Muscle layer of duodenum (tissue), 2 donors: Measurements from ENCODE around the gene EXOC7.
"Not testable (repeated sequence)": the region's sequence is repeated elsewhere in the genome, so short reads cannot be mapped to it uniquely, and the experiment has no call there.

ENCODE experiments used
- H3K27ac ChIP-seq: one replicate; pipeline ENCODE4 v1.7.0; 2013; ENCODE audit warnings: mild to moderate bottlenecking, low read length
- H3K27me3 ChIP-seq: one replicate; pipeline ENCODE4 v1.7.0; 2013; ENCODE audit warnings: low read depth, mild to moderate bottlenecking, control low read depth, low read length
- H3K36me3 ChIP-seq, 2 donors: one replicate each; pipeline ENCODE4 v1.7.0; 2013; ENCODE audit warnings: low read length in 2 of 2, control low read depth in 1 of 2, mild to moderate bottlenecking in 1 of 2; ENCODE audit not compliant: insufficient read depth in 2 of 2, control insufficient read depth in 1 of 2
- H3K4me1 ChIP-seq, 2 donors: one replicate each; pipeline ENCODE4 v1.7.0; 2013; ENCODE audit warnings: low read length in 2 of 2, mild to moderate bottlenecking in 2 of 2, control low read depth in 1 of 2, moderate library complexity in 1 of 2; ENCODE audit not compliant: insufficient read depth in 2 of 2, control insufficient read depth in 1 of 2
- H3K4me3 ChIP-seq, 2 donors: one replicate each; pipeline ENCODE4 v1.7.0; 2013; ENCODE audit warnings: low read length in 2 of 2, low read depth in 1 of 2, mild to moderate bottlenecking in 1 of 2
- H3K9me3 ChIP-seq, 2 donors: one replicate each; pipeline ENCODE4 v1.7.0; 2013; ENCODE audit warnings: low read length in 2 of 2, control low read depth in 1 of 2, mild to moderate bottlenecking in 1 of 2; ENCODE audit not compliant: control insufficient read depth in 1 of 2
- donor health status: healthy.

Gene EXOC7

DNA sequence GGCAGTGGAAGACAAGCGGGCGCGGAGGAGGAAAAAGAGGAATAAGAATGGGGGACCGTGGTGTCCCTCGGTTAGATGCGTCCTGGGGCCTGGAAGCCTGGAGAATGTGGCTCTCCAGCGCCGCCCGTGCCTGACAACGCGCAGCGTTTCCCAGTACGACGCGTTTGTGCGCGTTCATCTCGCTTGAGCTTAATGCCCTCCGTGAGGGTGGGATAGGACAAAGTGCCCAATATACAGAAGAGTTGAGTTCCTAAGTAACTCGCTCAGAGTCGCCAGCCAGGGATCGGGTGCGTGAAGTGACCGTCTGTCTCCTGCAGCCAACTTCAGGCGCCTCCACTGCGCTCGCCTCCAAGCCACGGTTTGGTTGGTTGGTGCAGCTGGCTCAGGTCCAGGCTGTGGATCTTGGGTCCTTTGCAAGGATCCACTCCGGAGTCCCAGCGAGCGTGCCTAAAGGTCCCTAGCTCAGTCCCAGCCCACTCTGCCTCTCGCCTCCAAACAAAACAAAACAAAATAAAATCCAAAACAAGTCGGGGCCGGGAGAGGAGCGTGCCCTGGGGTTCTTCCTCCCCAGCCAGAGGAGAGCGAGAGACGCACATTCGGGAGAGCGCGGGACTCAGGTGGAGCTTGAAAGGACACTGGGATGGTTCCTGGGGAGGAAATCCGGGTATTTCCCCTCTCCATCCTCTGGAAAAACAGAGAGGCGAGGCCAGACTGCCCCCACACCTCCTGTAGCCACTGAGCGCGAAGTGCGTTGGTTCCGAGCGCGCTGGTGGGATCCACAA lies 28.0 kb downstream of the EXOC7 start:
- Histone ChIP-seq H3K27me3 (peaks cover 59% of the 10 kb centered on the region), H3K27ac (no peak overlapping the region), H3K36me3 (no peaks in the 10 kb centered on the region), H3K4me1 (peaks cover 5 to 64% of the 10 kb centered on the region in 2 donors), H3K9me3 (no peaks in the 10 kb centered on the region), H3K4me3 (peak overlapping the region; percentile 26 to 52)

DNA sequence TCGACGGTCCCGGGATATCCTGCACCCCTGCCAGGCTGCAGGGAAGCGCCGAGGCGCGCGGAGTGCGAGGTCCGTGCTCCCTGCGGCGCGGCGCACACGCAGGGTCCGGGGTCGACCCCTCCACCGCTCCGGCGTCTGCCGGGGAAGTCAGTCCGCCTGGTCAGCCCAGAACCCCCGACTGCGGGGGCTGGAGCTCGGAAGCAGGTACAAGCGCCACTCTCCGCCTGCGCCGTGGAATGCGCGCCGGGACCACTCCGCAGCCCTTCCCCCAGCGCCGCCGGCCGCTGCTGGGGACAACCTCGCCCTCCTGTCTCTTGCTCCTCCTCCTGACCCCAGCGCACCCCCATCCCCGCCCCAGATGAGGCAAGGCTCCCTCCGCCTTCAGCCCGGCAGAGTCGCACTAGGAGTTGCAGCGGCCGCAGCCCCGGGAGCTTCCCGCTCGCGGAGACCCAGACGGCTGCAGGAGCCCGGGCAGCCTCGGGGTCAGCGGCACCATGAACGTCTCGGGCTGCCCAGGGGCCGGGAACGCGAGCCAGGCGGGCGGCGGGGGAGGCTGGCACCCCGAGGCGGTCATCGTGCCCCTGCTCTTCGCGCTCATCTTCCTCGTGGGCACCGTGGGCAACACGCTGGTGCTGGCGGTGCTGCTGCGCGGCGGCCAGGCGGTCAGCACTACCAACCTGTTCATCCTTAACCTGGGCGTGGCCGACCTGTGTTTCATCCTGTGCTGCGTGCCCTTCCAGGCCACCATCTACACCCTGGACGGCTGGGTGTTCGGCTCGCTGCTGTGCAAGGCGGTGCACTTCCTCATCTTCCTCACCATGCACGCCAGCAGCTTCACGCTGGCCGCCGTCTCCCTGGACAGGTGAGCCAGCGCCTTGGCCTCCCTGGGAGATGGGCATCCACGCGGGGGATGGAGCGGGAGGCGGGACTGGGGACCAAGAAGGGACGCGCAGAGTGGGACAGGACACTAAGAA lies 28.9 kb downstream of the EXOC7 start, which contains the start of gene GALR2:
TSS of gene GALR2 (plus strand) at position 392 of the 974 bp plus-strand sequence. CDS start at position 495, 103 bp downstream.
- H3K36me3 ChIP-seq = no peaks in the 10 kb centered on the region
- H3K27ac ChIP-seq = no peak within 1 kb of the TSS
- H3K4me1 ChIP-seq = peaks cover 5 to 65% of the 10 kb centered on the region in 2 donors
- peak within 1 kb of the TSS; percentile 26 to 52 for H3K4me3 ChIP-seq
- no peaks in the 10 kb centered on the region for H3K9me3 ChIP-seq
- H3K27me3 ChIP-seq = peaks cover 56% of the 10 kb centered on the region

DNA sequence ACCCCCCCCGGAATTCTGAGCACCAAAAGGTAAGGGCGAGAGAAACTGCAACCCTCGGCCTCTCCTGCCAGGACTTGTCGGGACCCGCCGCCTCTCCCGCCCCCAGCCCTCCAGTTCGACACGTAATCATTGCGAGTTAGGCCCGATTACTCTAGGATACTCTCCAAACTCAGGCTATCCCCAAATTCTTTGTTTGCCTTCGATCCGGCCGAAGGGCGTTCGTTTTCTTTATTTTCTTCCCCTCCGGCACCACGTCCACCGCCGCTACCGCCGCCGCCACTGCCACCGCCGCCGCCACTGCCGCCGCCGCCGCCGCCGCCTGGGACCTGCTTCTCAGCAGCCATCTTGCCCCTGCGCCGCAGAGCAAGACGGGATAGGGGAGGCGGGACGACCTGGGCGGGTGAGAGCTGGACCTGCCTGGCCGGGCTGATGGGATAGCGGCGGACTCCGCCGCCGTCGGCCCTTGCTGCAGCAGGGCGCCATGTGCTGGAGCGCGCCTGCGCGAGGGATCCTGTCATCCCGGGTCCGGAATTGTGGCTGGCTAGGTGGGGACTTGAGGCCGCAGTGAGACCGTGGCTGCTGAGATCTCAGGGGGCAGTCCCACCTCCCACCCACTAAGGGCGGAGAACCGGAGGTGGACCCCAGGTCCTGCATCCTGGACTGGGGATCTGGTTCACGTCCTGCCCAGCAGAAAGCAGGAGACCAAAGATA lies 31.3 kb downstream of the EXOC7 start, which contains the start of gene SRP68:
TSS of gene SRP68 (minus strand) at position 370 of the 711 bp plus-strand sequence. CDS start at position 344, 26 bp downstream.
- peaks cover 6 to 11% of the 10 kb centered on the region in 2 donors for H3K36me3 ChIP-seq
- H3K4me3 ChIP-seq = peak within 1 kb of the TSS; percentile 80 to 96
- H3K4me1 ChIP-seq = peaks cover 5 to 57% of the 10 kb centered on the region in 2 donors
- H3K9me3 ChIP-seq = no peaks in the 10 kb centered on the region
- H3K27me3 ChIP-seq = peaks cover 35% of the 10 kb centered on the region
- peak within 1 kb of the TSS; percentile 80 for H3K27ac ChIP-seq

- peak overlapping the region; percentile 80 for H3K27ac ChIP-seq
- H3K4me3 ChIP-seq = peak overlapping the region; percentile 80 to 96
- peaks cover 12 to 17% of the 10 kb centered on the region in 2 donors for H3K36me3 ChIP-seq
- peaks cover 28% of the 10 kb centered on the region for H3K27me3 ChIP-seq
- peaks cover 5 to 50% of the 10 kb centered on the region in 2 donors for H3K4me1 ChIP-seq
- H3K9me3 ChIP-seq = no peaks in the 10 kb centered on the region
Measured at GRCh38 chr17:76071531-76072147, 31.9 kb downstream of the EXOC7 start.

GRCh38 chr17:76065775-76066174 lies 37.8 kb downstream of the EXOC7 start:
- H3K4me3 ChIP-seq = no peak overlapping the region
- peaks cover 2 to 10% of the 10 kb centered on the region in 2 donors for H3K4me1 ChIP-seq
- H3K27me3 ChIP-seq = no peaks in the 10 kb centered on the region
- H3K27ac ChIP-seq = no peak overlapping the region
- H3K36me3 ChIP-seq = peaks cover 44 to 70% of the 10 kb centered on the region in 2 donors
- H3K9me3 ChIP-seq = no peaks in the 10 kb centered on the region

- Histone ChIP-seq H3K36me3 (peaks cover 52 to 85% of the 10 kb centered on the region in 2 donors), H3K27me3 (no peaks in the 10 kb centered on the region), H3K9me3 (no peaks in the 10 kb centered on the region), H3K27ac (no peak overlapping the region), H3K4me3 (no peak overlapping the region), H3K4me1 (no peaks in the 10 kb centered on the region)
Measured at GRCh38 chr17:76063875-76064546, 39.6 kb downstream of the EXOC7 start.

- H3K4me3 ChIP-seq, H3K4me1 ChIP-seq, H3K9me3 ChIP-seq, H3K27ac ChIP-seq, H3K27me3 ChIP-seq: not testable (repeated sequence)
- peaks cover 45 to 76% of the 10 kb centered on the region in 2 donors for H3K36me3 ChIP-seq
Measured at GRCh38 chr17:76058264-76058663, 45.3 kb downstream of the EXOC7 start.

DNA sequence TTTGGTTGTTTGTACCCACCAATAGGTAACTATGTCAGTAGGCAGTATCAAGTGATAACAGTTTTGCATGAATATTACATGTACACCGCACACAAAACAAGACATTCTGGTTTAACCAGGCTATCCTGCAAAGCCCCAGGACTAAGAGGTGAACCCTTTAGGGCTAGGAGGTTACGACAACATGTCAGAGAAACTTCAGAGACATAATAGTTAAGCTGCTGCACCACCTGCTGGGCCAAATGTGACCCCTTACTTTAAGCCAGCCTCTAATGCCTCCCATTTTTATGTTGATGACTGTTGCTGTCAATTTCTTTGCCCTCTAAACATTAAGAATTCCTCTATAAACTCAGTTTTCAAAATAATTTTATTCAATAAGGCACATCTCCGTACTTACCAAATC lies 46.7 kb downstream of the EXOC7 start:
- H3K27me3 ChIP-seq = no peaks in the 10 kb centered on the region
- no peaks in the 10 kb centered on the region for H3K4me1 ChIP-seq
- no peak overlapping the region for H3K27ac ChIP-seq
- no peaks in the 10 kb centered on the region for H3K9me3 ChIP-seq
- H3K4me3 ChIP-seq = no peak overlapping the region
- H3K36me3 ChIP-seq = peaks cover 46 to 69% of the 10 kb centered on the region in 2 donors

DNA sequence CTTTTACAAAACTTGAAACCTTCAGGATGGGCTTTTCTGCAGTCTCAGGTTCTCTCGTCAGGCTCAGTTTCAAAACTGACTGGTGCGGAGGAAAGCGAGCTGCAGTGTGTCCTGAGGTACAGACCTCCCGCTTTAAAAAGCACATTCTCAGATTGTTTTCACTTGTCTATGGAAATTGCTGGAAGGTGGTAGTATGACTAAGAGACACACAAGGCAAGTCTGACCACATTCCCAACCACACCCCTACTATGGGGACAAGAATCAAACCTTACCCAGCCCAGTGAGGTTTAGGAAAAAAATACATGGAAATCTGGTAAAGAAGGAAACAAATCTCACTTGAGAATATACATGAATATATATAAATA lies 49.5 kb downstream of the EXOC7 start:
- Histone ChIP-seq H3K4me1 (peaks cover 0 to 3% of the 10 kb centered on the region in 2 donors), H3K36me3 (peaks cover 51 to 57% of the 10 kb centered on the region in 2 donors), H3K9me3 (no peaks in the 10 kb centered on the region), H3K27ac (no peak overlapping the region), H3K27me3 (no peaks in the 10 kb centered on the region), H3K4me3 (no peak overlapping the region)
